ENCODE data around the gene HEXIM2. TPM values are rescaled to one million over a fixed set of nuclear protein-coding genes. Genes with fewer than 3 reads are reported as not detected.
"Not testable (repeated sequence)": the region's sequence is repeated elsewhere in the genome, so short reads cannot be mapped to it uniquely, and the experiment has no call there.

HEXIM2 gene
- total RNA-seq, 4 donors from 2014 or later, result 3.0 to 11.6 (median 7.6) TPM; not detected in 1

GRCh38 chr17:45200701-45201100 is 39.0 kb downstream of the HEXIM2 start:
- no peak for DNase-seq
- Histone ChIP-seq H3K27me3 (no peaks in the 10 kb centered on the region), H3K27ac (no peak overlapping the region), H3K36me3 (no peaks in the 10 kb centered on the region), H3K9me3 (no peaks in the 10 kb centered on the region), H3K4me3 (no peak overlapping the region), H3K4me1 (peaks cover 0 to 4% of the 10 kb centered on the region in 2 donors)
- TF ChIP-seq POLR2A (IDR thresholded peaks at IDR 0.05), result no peak
- no peak for TF ChIP-seq CTCF (IDR thresholded peaks at IDR 0.05)
- intact Hi-C loops (cut with DNase I; ENCODE audit: low total_unique reads), result no loop called here

DNA sequence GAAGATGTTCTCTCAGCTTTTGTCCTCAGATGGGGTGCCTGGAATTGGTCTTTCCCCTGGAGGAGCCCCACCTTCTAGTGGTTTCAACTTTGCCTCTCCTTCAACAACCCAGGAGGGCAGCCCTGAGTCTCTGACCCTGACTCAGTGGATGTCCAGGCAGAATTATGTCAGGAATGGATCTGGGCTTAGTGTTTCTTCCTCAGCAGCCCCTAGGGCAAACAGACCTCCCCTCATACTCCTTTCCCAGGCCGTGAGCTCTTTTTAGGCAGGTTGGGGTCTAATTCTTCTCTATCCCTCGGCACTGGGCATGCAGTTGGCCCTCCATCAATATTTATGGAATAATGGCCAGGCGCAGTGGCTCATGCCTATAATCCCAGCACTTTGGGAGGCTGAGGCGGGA is 39.8 kb downstream of the HEXIM2 start:
- no peaks in the 10 kb centered on the region for H3K27me3 ChIP-seq
- no peak overlapping the region for H3K4me3 ChIP-seq
- DNase-seq, result no peak
- intact Hi-C loops (cut with DNase I; ENCODE audit: low total_unique reads), result no loop called here
- H3K4me1 ChIP-seq, result peaks cover 0 to 4% of the 10 kb centered on the region in 2 donors
- no peaks in the 10 kb centered on the region for H3K9me3 ChIP-seq
- TF ChIP-seq POLR2A (IDR thresholded peaks at IDR 0.05), result no peak
- TF ChIP-seq CTCF (IDR thresholded peaks at IDR 0.05), result no peak
- no peak overlapping the region for H3K27ac ChIP-seq
- no peaks in the 10 kb centered on the region for H3K36me3 ChIP-seq

- intact Hi-C loops (cut with DNase I; ENCODE audit: low total_unique reads); H3K27ac ChIP-seq; H3K4me3 ChIP-seq; H3K36me3 ChIP-seq; H3K27me3 ChIP-seq; H3K4me1 ChIP-seq; H3K9me3 ChIP-seq: not testable (repeated sequence)
- DNase-seq, result peak in 1 of 2 donors; percentile 33
Observed at GRCh38 chr17:45201880-45202279, 40.2 kb downstream of the HEXIM2 start.

GRCh38 chr17:45218895-45219661 is 57.4 kb downstream of the HEXIM2 start:
- TF ChIP-seq POLR2A (IDR thresholded peaks at IDR 0.05) (no peak), CTCF (IDR thresholded peaks at IDR 0.05) (peak; percentile 87 to 99 (median 94))
- Histone ChIP-seq H3K36me3 (no peaks in the 10 kb centered on the region), H3K4me1 (peaks cover 0 to 6% of the 10 kb centered on the region in 2 donors), H3K4me3 (no peak overlapping the region), H3K27ac (no peak overlapping the region), H3K27me3 (no peaks in the 10 kb centered on the region), H3K9me3 (no peaks in the 10 kb centered on the region)
- intact Hi-C loops (cut with DNase I; ENCODE audit: low total_unique reads), result no loop called here
- peak; percentile 86 to 88 for DNase-seq

Small RNAs within 50 kb of the gene (microRNA-seq; reads per million reads assigned to microRNA genes)
- gene MIR6784 (ENCODE audit: borderline microRNAs expressed, borderline replicate concordance), result not detected

Small RNAs within 50 kb of the gene (small RNA-seq; reads per million reads assigned to genes)
- not detected for gene MIR6784

Other genes starting within 250 kb of the HEXIM2 start
- 1 to 10 TPM in 1 of 4 donors, not detected in 3; 3.7 TPM for gene GFAP, start 246.4 kb upstream of the HEXIM2 start, total RNA-seq
- gene KIF18B, start 214.1 kb upstream of the HEXIM2 start, total RNA-seq, result 1 to 10 TPM in 1 of 4 donors, not detected in 3; 4.4 TPM
- 10 to 100 TPM in 1 of 4 donors, 1 to 10 TPM in 1, under 1 TPM in 1, not detected in 1; 0.51 to 20.3 (median 3.3) TPM for gene C1QL1, start 193.6 kb upstream of the HEXIM2 start, total RNA-seq
- gene DCAKD, start 110.2 kb upstream of the HEXIM2 start, total RNA-seq, result 10 to 100 TPM; 26.8 to 57.1 (median 37.7) TPM
- gene NMT1, start 100.6 kb upstream of the HEXIM2 start, total RNA-seq, result 100 to 1,000 TPM in 1 of 4 donors, 10 to 100 TPM in 3; 25.6 to 115 (median 72.3) TPM
- gene PLCD3, start 29.4 kb upstream of the HEXIM2 start, total RNA-seq, result 10 to 100 TPM in 2 of 4 donors, 1 to 10 TPM in 2; 1.5 to 90.8 (median 8.9) TPM
- gene ACBD4, start 26.2 kb upstream of the HEXIM2 start, total RNA-seq, result 10 to 100 TPM in 3 of 4 donors, 1 to 10 TPM in 1; 7.8 to 37.7 (median 26.1) TPM
- 10 to 100 TPM; 23.8 to 60.6 (median 26.7) TPM for gene HEXIM1, start 13.4 kb upstream of the HEXIM2 start, total RNA-seq
- gene FMNL1, start 60.0 kb downstream of the HEXIM2 start, total RNA-seq, result 10 to 100 TPM in 1 of 4 donors, 1 to 10 TPM in 3; 2.6 to 12.3 (median 3.6) TPM
- gene SPATA32, start 100.2 kb downstream of the HEXIM2 start, total RNA-seq, result not detected
- 10 to 100 TPM in 1 of 4 donors, 1 to 10 TPM in 3; 1.0 to 22.1 (median 4.9) TPM for gene MAP3K14, start 155.1 kb downstream of the HEXIM2 start, total RNA-seq